Activated CD8-positive, alpha-beta T cell treated with anti-CD3 and anti-CD28 coated beads for 36 hours (primary cell): ENCODE results near the gene NUTM2G. TPM values are rescaled to one million over a fixed set of nuclear protein-coding genes. Genes with fewer than 3 reads are reported as not detected.
"Not testable (repeated sequence)": the region's sequence is repeated elsewhere in the genome, so short reads cannot be mapped to it uniquely, and the experiment has no call there.

Experiments
- ATAC-seq: fragments of 200-7000 bp; cut with Tn5 transposase; one replicate; pipeline ENCODE4 v1.10.0; 2021; ENCODE audit warnings: mild to moderate bottlenecking, moderate library complexity
- CTCF ChIA-PET: fragments of 350-600 bp; sonication (Branson Sonifier 250); formaldehyde crosslinking; loops from one replicate; lab custom pipeline; 2021; ENCODE audit warnings: antibody characterized with exemption; lab: Charles Lee
- POLR2A ChIA-PET: fragments of 350-600 bp; sonication (Branson Sonifier 250); formaldehyde crosslinking; loops from one replicate; lab custom pipeline; 2021; ENCODE audit warnings: antibody characterized with exemption; lab: Charles Lee
- DNase-seq: peaks from one replicate; pipeline ENCODE4 v3.0.0-alpha.2; 2020
- H3K27ac Mint-ChIP-seq: one replicate; pipeline ENCODE4 v1.8.0; 2021; ENCODE audit warnings: mild to moderate bottlenecking, mixed read lengths
- H3K27me3 Mint-ChIP-seq: one replicate; pipeline ENCODE4 v1.8.0; 2021; ENCODE audit warnings: mixed read lengths
- H3K36me3 Mint-ChIP-seq: one replicate; pipeline ENCODE4 v1.8.0; 2021; ENCODE audit warnings: low read depth, mixed read lengths
- H3K4me1 Mint-ChIP-seq: one replicate; pipeline ENCODE4 v1.8.0; 2021; ENCODE audit warnings: low read depth, mixed read lengths
- H3K4me3 Mint-ChIP-seq: one replicate; pipeline ENCODE4 v1.8.0; 2021; ENCODE audit warnings: mild to moderate bottlenecking, moderate library complexity, mixed read lengths
- H3K9me3 Mint-ChIP-seq: one replicate; pipeline ENCODE4 v1.8.0; 2021; ENCODE audit warnings: mixed read lengths
- intact Hi-C: fragments of 100-400 bp; cut with micrococcal nuclease; formaldehyde crosslinking; loops from one replicate; pipeline ENCODE4 v1.10.0; 2022
- total RNA-seq, 2 experiments: library from RNA; stranded (reverse); gene quantifications; one replicate each; pipeline ENCODE4 v1.2.3, GENCODE V29; 2021
- TF ChIP-seq, protein P1 (sequence below): fragments of 200-600 bp; IDR thresholded peaks from one replicate; pipeline ENCODE4 v1.8.0; 2022; ENCODE audit warnings: antibody characterized with exemption, mild to moderate bottlenecking

NUTM2G gene
- total RNA-seq, 2 experiments from 2014 or later: not detected

GRCh38 chr9:96892131-96892530 lies 36.5 kb upstream of the NUTM2G start:
- Mint-ChIP-seq H3K27me3 (no peaks in the 10 kb centered on the region), H3K9me3 (peaks cover 2% of the 10 kb centered on the region), H3K27ac (no peak overlapping the region), H3K4me3 (no peak overlapping the region), H3K4me1 (no peaks in the 10 kb centered on the region), H3K36me3 (peaks cover 25% of the 10 kb centered on the region)
- ChIA-PET POLR2A (no interaction called here), CTCF (no interaction called here)
- ATAC-seq (no peak), DNase-seq (no peak)
- intact Hi-C loops: no loop called here
- TF ChIP-seq, protein P1, sequence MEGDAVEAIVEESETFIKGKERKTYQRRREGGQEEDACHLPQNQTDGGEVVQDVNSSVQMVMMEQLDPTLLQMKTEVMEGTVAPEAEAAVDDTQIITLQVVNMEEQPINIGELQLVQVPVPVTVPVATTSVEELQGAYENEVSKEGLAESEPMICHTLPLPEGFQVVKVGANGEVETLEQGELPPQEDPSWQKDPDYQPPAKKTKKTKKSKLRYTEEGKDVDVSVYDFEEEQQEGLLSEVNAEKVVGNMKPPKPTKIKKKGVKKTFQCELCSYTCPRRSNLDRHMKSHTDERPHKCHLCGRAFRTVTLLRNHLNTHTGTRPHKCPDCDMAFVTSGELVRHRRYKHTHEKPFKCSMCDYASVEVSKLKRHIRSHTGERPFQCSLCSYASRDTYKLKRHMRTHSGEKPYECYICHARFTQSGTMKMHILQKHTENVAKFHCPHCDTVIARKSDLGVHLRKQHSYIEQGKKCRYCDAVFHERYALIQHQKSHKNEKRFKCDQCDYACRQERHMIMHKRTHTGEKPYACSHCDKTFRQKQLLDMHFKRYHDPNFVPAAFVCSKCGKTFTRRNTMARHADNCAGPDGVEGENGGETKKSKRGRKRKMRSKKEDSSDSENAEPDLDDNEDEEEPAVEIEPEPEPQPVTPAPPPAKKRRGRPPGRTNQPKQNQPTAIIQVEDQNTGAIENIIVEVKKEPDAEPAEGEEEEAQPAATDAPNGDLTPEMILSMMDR: no peak

DNA sequence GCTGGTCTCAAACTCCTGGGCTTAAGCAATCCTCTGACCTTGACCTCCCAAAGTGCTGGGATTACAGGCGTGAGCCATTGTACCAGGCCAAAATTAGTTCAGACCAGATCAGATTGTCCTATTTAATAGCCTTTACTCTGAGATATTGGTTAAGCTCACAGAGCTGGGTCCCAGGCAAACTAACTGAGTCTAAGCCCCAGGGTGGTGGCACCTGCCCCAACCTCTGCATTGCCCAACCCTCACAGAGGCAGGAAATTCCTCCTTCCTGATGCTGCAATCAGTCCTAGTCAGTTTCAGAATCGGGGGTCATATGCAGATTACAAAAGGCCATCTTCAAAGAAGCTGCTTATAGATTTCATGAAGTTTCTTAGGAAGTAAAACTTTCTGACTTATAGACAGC lies 28.6 kb upstream of the NUTM2G start:
- H3K36me3 Mint-ChIP-seq, intact Hi-C loops, H3K4me3 Mint-ChIP-seq, POLR2A ChIA-PET, H3K27me3 Mint-ChIP-seq, H3K9me3 Mint-ChIP-seq, CTCF ChIA-PET, DNase-seq, H3K27ac Mint-ChIP-seq, H3K4me1 Mint-ChIP-seq, ATAC-seq: not testable (repeated sequence)

DNA sequence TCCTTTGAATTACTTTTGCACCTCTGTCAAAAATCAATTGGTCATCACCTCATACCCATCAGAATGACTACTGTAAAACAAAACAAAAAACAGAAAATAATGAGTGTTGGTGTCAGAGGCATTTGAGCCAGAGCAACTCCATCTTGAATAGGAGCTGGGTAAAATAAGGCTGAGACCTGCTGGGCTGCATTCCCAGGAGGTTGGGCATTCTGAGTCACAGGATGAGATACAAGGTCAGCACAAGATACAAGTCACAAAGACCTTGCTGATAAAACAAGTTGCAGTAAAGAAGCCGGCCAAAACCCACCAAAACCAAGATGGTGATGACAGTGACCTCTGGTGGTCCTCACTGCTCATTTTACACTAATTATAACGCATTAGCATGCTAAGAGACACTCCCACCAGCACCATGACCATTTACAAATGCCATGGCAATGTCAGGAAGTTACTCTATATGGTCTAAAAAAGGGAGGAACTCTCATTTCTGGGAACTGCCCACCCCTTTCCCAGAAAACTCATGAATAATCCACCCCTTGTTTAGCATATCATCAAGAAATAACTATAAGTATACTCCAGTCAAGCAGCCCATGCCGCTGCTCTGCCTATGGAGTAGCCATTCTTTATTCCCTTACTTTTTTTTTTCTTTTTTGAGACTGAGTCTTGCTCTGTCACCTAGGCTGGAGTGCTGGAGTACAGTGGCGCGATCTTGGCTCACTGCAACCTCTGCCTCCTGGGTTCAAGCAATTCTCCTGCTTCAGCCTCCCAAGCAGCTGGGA lies 23.5 kb upstream of the NUTM2G start:
- CTCF ChIA-PET, DNase-seq, H3K4me3 Mint-ChIP-seq, intact Hi-C loops, H3K9me3 Mint-ChIP-seq, H3K27me3 Mint-ChIP-seq, H3K36me3 Mint-ChIP-seq, H3K27ac Mint-ChIP-seq, POLR2A ChIA-PET, H3K4me1 Mint-ChIP-seq, ATAC-seq: not testable (repeated sequence)

- H3K36me3 Mint-ChIP-seq, H3K9me3 Mint-ChIP-seq, H3K27me3 Mint-ChIP-seq, CTCF ChIA-PET, DNase-seq, ATAC-seq, POLR2A ChIA-PET, H3K27ac Mint-ChIP-seq, intact Hi-C loops, H3K4me1 Mint-ChIP-seq, H3K4me3 Mint-ChIP-seq: not testable (repeated sequence)
Observed at GRCh38 chr9:96908479-96908878, 20.2 kb upstream of the NUTM2G start.

GRCh38 chr9:96915539-96915938 lies 13.1 kb upstream of the NUTM2G start:
- POLR2A ChIA-PET, H3K4me1 Mint-ChIP-seq, ATAC-seq, H3K36me3 Mint-ChIP-seq, intact Hi-C loops, H3K27me3 Mint-ChIP-seq, H3K9me3 Mint-ChIP-seq, DNase-seq, H3K27ac Mint-ChIP-seq, H3K4me3 Mint-ChIP-seq, CTCF ChIA-PET: not testable (repeated sequence)

GRCh38 chr9:96916531-96916930 lies 12.1 kb upstream of the NUTM2G start:
- H3K4me1 Mint-ChIP-seq, H3K36me3 Mint-ChIP-seq, CTCF ChIA-PET, POLR2A ChIA-PET, H3K4me3 Mint-ChIP-seq, DNase-seq, ATAC-seq, H3K27me3 Mint-ChIP-seq, intact Hi-C loops, H3K9me3 Mint-ChIP-seq, H3K27ac Mint-ChIP-seq: not testable (repeated sequence)

DNA sequence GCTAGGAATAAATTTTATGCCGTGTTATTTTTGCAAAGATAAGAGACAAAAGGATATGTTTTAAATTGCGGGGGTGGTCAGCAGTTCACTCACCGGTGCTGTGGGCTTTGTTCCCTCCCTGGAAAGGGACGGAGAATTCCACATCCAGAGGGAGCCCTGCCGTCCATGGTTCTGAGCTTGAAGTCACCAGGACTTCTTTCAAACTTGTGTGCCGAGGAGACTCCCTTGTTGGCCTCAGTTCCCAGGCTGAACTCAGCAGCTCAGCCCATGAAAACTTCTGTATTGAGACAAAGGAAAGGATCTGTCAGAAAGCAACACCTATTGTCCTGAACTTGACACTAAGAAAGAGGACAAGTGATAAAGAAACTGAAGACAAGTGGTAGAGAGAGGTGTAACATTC lies 10.1 kb upstream of the NUTM2G start:
- H3K4me3 Mint-ChIP-seq, ATAC-seq, H3K36me3 Mint-ChIP-seq, H3K27ac Mint-ChIP-seq, DNase-seq, POLR2A ChIA-PET, CTCF ChIA-PET, H3K4me1 Mint-ChIP-seq, H3K9me3 Mint-ChIP-seq, H3K27me3 Mint-ChIP-seq, intact Hi-C loops: not testable (repeated sequence)

GRCh38 chr9:96920803-96921202 lies 7.8 kb upstream of the NUTM2G start:
- H3K4me3 Mint-ChIP-seq, H3K36me3 Mint-ChIP-seq, H3K27me3 Mint-ChIP-seq, POLR2A ChIA-PET, intact Hi-C loops, ATAC-seq, H3K27ac Mint-ChIP-seq, DNase-seq, H3K4me1 Mint-ChIP-seq, CTCF ChIA-PET, H3K9me3 Mint-ChIP-seq: not testable (repeated sequence)

- H3K27me3 Mint-ChIP-seq, H3K9me3 Mint-ChIP-seq, H3K36me3 Mint-ChIP-seq, H3K27ac Mint-ChIP-seq, POLR2A ChIA-PET, CTCF ChIA-PET, H3K4me3 Mint-ChIP-seq, intact Hi-C loops, DNase-seq, ATAC-seq, H3K4me1 Mint-ChIP-seq: not testable (repeated sequence)
Observed at GRCh38 chr9:96925587-96925986, 3.1 kb upstream of the NUTM2G start.

GRCh38 chr9:96931665-96932064 lies 3.0 kb downstream of the NUTM2G start:
- ATAC-seq, CTCF ChIA-PET, H3K27me3 Mint-ChIP-seq, H3K9me3 Mint-ChIP-seq, intact Hi-C loops, POLR2A ChIA-PET, H3K27ac Mint-ChIP-seq, H3K4me3 Mint-ChIP-seq, H3K4me1 Mint-ChIP-seq, DNase-seq, H3K36me3 Mint-ChIP-seq: not testable (repeated sequence)

GRCh38 chr9:96934097-96934496 lies 5.5 kb downstream of the NUTM2G start:
- POLR2A ChIA-PET, H3K4me3 Mint-ChIP-seq, CTCF ChIA-PET, intact Hi-C loops, H3K27me3 Mint-ChIP-seq, H3K27ac Mint-ChIP-seq, H3K36me3 Mint-ChIP-seq, DNase-seq, H3K9me3 Mint-ChIP-seq, H3K4me1 Mint-ChIP-seq, ATAC-seq: not testable (repeated sequence)
